Measurements from ENCODE around the gene ITPR2. TPM values are rescaled to one million over a fixed set of nuclear protein-coding genes. Genes with fewer than 3 reads are reported as not detected.

The ITPR2 gene
- total and polyA plus RNA-seq, 2 of the 8 experiments (the other 6 are each of a cell fraction or from before 2014, with no cell fraction given), result 4.1 to 48.3 TPM

DNA sequence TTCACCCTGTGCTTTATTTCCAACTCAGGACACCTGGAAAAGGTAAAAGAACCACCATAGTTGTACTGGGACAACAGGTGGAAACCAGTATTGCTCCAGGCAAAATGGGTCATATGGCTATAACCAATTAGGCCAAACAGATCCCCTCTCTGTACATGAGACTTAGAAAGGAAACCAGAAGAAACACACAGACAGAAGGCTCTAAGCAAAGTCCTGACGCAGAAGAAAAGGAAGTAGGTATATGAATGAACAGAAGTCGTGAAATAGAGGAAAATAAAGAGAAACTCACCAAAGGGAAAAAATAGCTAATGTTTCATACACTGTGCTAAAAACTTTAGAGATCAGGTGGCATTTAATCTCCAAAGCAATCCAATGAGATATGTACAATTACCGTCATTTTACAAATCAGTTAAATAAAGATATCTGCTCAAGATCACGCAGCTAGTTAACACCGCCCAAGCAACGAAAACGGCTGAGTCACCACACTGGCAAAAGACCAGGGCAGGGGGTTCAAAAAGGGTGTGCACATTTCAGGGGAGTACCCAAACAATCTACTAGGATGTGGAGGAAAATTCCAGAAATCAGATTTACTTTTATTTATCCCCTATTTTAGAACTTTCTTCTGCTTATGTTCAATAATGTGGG lies 82.3 kb downstream of the ITPR2 start (continued):
- TF ChIP-seq, protein P1, sequence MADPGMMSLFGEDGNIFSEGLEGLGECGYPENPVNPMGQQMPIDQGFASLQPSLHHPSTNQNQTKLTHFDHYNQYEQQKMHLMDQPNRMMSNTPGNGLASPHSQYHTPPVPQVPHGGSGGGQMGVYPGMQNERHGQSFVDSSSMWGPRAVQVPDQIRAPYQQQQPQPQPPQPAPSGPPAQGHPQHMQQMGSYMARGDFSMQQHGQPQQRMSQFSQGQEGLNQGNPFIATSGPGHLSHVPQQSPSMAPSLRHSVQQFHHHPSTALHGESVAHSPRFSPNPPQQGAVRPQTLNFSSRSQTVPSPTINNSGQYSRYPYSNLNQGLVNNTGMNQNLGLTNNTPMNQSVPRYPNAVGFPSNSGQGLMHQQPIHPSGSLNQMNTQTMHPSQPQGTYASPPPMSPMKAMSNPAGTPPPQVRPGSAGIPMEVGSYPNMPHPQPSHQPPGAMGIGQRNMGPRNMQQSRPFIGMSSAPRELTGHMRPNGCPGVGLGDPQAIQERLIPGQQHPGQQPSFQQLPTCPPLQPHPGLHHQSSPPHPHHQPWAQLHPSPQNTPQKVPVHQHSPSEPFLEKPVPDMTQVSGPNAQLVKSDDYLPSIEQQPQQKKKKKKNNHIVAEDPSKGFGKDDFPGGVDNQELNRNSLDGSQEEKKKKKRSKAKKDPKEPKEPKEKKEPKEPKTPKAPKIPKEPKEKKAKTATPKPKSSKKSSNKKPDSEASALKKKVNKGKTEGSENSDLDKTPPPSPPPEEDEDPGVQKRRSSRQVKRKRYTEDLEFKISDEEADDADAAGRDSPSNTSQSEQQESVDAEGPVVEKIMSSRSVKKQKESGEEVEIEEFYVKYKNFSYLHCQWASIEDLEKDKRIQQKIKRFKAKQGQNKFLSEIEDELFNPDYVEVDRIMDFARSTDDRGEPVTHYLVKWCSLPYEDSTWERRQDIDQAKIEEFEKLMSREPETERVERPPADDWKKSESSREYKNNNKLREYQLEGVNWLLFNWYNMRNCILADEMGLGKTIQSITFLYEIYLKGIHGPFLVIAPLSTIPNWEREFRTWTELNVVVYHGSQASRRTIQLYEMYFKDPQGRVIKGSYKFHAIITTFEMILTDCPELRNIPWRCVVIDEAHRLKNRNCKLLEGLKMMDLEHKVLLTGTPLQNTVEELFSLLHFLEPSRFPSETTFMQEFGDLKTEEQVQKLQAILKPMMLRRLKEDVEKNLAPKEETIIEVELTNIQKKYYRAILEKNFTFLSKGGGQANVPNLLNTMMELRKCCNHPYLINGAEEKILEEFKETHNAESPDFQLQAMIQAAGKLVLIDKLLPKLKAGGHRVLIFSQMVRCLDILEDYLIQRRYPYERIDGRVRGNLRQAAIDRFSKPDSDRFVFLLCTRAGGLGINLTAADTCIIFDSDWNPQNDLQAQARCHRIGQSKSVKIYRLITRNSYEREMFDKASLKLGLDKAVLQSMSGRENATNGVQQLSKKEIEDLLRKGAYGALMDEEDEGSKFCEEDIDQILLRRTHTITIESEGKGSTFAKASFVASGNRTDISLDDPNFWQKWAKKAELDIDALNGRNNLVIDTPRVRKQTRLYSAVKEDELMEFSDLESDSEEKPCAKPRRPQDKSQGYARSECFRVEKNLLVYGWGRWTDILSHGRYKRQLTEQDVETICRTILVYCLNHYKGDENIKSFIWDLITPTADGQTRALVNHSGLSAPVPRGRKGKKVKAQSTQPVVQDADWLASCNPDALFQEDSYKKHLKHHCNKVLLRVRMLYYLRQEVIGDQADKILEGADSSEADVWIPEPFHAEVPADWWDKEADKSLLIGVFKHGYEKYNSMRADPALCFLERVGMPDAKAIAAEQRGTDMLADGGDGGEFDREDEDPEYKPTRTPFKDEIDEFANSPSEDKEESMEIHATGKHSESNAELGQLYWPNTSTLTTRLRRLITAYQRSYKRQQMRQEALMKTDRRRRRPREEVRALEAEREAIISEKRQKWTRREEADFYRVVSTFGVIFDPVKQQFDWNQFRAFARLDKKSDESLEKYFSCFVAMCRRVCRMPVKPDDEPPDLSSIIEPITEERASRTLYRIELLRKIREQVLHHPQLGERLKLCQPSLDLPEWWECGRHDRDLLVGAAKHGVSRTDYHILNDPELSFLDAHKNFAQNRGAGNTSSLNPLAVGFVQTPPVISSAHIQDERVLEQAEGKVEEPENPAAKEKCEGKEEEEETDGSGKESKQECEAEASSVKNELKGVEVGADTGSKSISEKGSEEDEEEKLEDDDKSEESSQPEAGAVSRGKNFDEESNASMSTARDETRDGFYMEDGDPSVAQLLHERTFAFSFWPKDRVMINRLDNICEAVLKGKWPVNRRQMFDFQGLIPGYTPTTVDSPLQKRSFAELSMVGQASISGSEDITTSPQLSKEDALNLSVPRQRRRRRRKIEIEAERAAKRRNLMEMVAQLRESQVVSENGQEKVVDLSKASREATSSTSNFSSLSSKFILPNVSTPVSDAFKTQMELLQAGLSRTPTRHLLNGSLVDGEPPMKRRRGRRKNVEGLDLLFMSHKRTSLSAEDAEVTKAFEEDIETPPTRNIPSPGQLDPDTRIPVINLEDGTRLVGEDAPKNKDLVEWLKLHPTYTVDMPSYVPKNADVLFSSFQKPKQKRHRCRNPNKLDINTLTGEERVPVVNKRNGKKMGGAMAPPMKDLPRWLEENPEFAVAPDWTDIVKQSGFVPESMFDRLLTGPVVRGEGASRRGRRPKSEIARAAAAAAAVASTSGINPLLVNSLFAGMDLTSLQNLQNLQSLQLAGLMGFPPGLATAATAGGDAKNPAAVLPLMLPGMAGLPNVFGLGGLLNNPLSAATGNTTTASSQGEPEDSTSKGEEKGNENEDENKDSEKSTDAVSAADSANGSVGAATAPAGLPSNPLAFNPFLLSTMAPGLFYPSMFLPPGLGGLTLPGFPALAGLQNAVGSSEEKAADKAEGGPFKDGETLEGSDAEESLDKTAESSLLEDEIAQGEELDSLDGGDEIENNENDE (IDR thresholded peaks at IDR 0.05; ENCODE audit: insufficient replicate concordance, low read length), result no peak
- TF ChIP-seq ASH2L (IDR thresholded peaks at IDR 0.05; ENCODE audit: low read length) (no peak), TAF7 (optimal IDR thresholded peaks at IDR 0.05; ENCODE audit: borderline replicate concordance, low read depth, low read length) (no peak), NANOG (IDR thresholded peaks at IDR 0.05; ENCODE audit: insufficient read depth, low read depth, low read length, poor library complexity, severe bottlenecking) (no peak), ATF2 (IDR thresholded peaks at IDR 0.05; ENCODE audit: low read length) (no peak), RAD21 (IDR thresholded peaks at IDR 0.05 in 1 of 2, conservative IDR thresholded peaks at IDR 0.05 in 1 of 2; ENCODE audit: low read depth in 2 of 2, low read length in 2 of 2) (no peak), CREB1 (IDR thresholded peaks at IDR 0.05) (no peak), RXRA (IDR thresholded peaks at IDR 0.05; ENCODE audit: insufficient read depth, low read depth, low read length) (no peak)
